ENCODE data around the gene PCDHB3.
"Not testable (repeated sequence)": the region's sequence is repeated elsewhere in the genome, so short reads cannot be mapped to it uniquely, and the experiment has no call there.

Gene PCDHB3

DNA sequence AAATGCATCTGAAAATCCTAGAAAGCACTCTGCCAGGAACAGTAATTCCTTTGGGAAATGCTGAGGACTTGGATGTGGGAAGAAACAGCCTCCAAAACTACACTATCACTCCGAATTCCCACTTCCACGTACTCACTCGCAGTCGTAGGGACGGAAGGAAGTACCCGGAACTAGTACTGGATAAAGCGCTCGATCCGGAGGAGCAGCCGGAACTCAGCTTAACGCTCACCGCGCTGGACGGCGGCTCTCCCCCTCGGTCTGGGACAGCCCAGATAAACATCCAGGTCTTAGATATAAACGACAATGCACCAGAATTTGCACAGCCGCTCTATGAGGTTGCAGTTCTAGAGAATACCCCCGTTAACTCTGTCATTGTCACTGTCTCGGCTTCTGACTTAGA, 786 bp downstream of the PCDHB3 start:
- H3K9me3 ChIP-seq (ENCODE audit: low read depth, low read length), result peaks cover 4% of the 10 kb centered on the region; the same call in 1 of the 2 replicates
- DNase-seq (ENCODE audit: low read depth, low spot score), result no peak

GRCh38 chr5:141102070-141102469, 1.8 kb downstream of the PCDHB3 start:
- H3K27ac ChIP-seq; DNase-seq (ENCODE audit: low read depth, low spot score); H3K4me3 ChIP-seq; H3K9ac ChIP-seq (ENCODE audit: insufficient read length); H3K9me3 ChIP-seq (ENCODE audit: low read depth, low read length): not testable (repeated sequence)
- H3K36me3 ChIP-seq (ENCODE audit: insufficient read depth, low read length), result peaks cover 29% of the 10 kb centered on the region

More for the DNA sequence above, 786 bp downstream of the PCDHB3 start:
- Histone ChIP-seq H3K4me3 (no peak overlapping the region), H3K9ac (ENCODE audit: insufficient read length) (no peak overlapping the region), H3K36me3 (ENCODE audit: insufficient read depth, low read length) (peaks cover 29% of the 10 kb centered on the region), H3K27ac (no peak overlapping the region)
- TF ChIP-seq FOXP2 (optimal IDR thresholded peaks at IDR 0.05; ENCODE audit: control extremely low read depth, extremely low read length, insufficient read depth) (no peak), EZH2 (IDR thresholded peaks at IDR 0.05) (no peak), POLR2AphosphoS5 (IDR thresholded peaks at IDR 0.05; ENCODE audit: borderline replicate concordance, low read depth, low read length) (no peak)

- H3K9me3 ChIP-seq (ENCODE audit: low read depth, low read length); H3K9ac ChIP-seq (ENCODE audit: insufficient read length); H3K27ac ChIP-seq; H3K4me3 ChIP-seq; DNase-seq (ENCODE audit: low read depth, low spot score): not testable (repeated sequence)
- peaks cover 29% of the 10 kb centered on the region for H3K36me3 ChIP-seq (ENCODE audit: insufficient read depth, low read length)
These were observed 2.2 kb downstream of the PCDHB3 start for GRCh38 chr5:141102471-141102870.

- TF ChIP-seq FOXP2 (optimal IDR thresholded peaks at IDR 0.05; ENCODE audit: control extremely low read depth, extremely low read length, insufficient read depth) (no peak), POLR2AphosphoS5 (IDR thresholded peaks at IDR 0.05; ENCODE audit: borderline replicate concordance, low read depth, low read length) (no peak)
These were observed 5.1 kb downstream of the PCDHB3 start for GRCh38 chr5:141105350-141105749.

DNA sequence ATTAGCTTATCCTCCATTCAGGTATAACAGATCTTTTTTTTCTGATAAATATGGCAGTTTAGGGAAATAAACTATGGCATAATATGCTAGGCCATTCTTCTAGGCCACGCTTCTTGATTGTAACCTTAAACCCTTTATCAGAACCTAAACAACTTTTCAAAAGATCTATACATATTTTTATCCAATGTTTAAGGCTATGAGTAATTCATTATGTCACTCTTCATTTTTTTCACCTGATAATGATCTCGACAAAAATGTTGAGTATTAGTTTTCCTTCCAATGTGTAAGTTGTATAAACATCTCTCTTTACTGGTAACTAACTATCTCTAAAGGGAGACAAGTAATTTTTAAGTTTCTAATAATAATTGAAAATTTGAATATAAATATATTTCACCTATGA, 19.0 kb downstream of the PCDHB3 start:
- no peak for TF ChIP-seq EZH2 (IDR thresholded peaks at IDR 0.05)
- TF ChIP-seq POLR2AphosphoS5 (IDR thresholded peaks at IDR 0.05; ENCODE audit: borderline replicate concordance, low read depth, low read length), result no peak
- no peak for TF ChIP-seq FOXP2 (optimal IDR thresholded peaks at IDR 0.05; ENCODE audit: control extremely low read depth, extremely low read length, insufficient read depth)

More at GRCh38 chr5:141105350-141105749, 5.1 kb downstream of the PCDHB3 start:
- Histone ChIP-seq H3K9ac (ENCODE audit: insufficient read length) (no peak overlapping the region), H3K9me3 (ENCODE audit: low read depth, low read length) (no peaks in the 10 kb centered on the region), H3K36me3 (ENCODE audit: insufficient read depth, low read length) (peaks cover 13% of the 10 kb centered on the region; the same call in 1 of the 2 replicates), H3K27ac (no peak overlapping the region), H3K4me3 (no peak overlapping the region)
- DNase-seq (ENCODE audit: low read depth, low spot score), result no peak

GRCh38 chr5:141121563-141121962, 21.3 kb downstream of the PCDHB3 start, which contains the start of gene PCDHB4:
TSS of gene PCDHB4 (plus strand) at chr5:141121818. CDS start at chr5:141121999, 181 bp downstream.
- no peak for DNase-seq (ENCODE audit: low read depth, low spot score)
- H3K36me3 ChIP-seq (ENCODE audit: insufficient read depth, low read length), result no peaks in the 10 kb centered on the region
- H3K9me3 ChIP-seq (ENCODE audit: low read depth, low read length), result no peaks in the 10 kb centered on the region; the same call in 1 of the 2 replicates
- TF ChIP-seq POLR2AphosphoS5 (IDR thresholded peaks at IDR 0.05; ENCODE audit: borderline replicate concordance, low read depth, low read length) (no peak), FOXP2 (optimal IDR thresholded peaks at IDR 0.05; ENCODE audit: control extremely low read depth, extremely low read length, insufficient read depth) (no peak), EZH2 (IDR thresholded peaks at IDR 0.05) (no peak)
- H3K9ac ChIP-seq (ENCODE audit: insufficient read length), result no peak within 1 kb of the TSS
- H3K27ac ChIP-seq, result no peak within 1 kb of the TSS
- H3K4me3 ChIP-seq, result no peak within 1 kb of the TSS

More for the DNA sequence above, 19.0 kb downstream of the PCDHB3 start:
- no peak for DNase-seq (ENCODE audit: low read depth, low spot score)
- H3K27ac ChIP-seq, result no peak overlapping the region
- no peaks in the 10 kb centered on the region for H3K36me3 ChIP-seq (ENCODE audit: insufficient read depth, low read length)
- H3K4me3 ChIP-seq, result no peak overlapping the region
- no peak overlapping the region for H3K9ac ChIP-seq (ENCODE audit: insufficient read length)
- no peaks in the 10 kb centered on the region for H3K9me3 ChIP-seq (ENCODE audit: low read depth, low read length)

DNA sequence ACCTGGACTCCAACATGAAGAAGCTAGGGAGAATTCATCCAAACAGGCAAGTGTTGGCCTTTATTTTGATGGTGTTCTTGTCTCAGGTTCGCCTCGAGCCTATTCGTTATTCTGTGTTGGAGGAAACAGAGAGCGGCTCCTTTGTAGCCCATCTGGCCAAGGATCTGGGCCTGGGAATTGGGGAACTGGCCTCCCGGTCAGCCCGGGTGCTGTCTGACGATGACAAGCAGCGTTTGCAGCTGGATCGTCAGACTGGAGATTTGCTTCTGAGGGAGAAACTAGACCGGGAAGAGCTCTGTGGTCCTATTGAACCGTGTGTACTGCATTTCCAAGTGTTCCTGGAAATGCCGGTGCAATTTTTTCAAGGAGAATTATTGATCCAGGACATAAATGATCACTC, 21.7 kb downstream of the PCDHB3 start:
- TF ChIP-seq EZH2 (IDR thresholded peaks at IDR 0.05) (no peak), FOXP2 (optimal IDR thresholded peaks at IDR 0.05; ENCODE audit: control extremely low read depth, extremely low read length, insufficient read depth) (no peak), POLR2AphosphoS5 (IDR thresholded peaks at IDR 0.05; ENCODE audit: borderline replicate concordance, low read depth, low read length) (no peak)
- no peaks in the 10 kb centered on the region; the same call in 1 of the 2 replicates for H3K9me3 ChIP-seq (ENCODE audit: low read depth, low read length)
- no peaks in the 10 kb centered on the region for H3K36me3 ChIP-seq (ENCODE audit: insufficient read depth, low read length)
- H3K9ac ChIP-seq (ENCODE audit: insufficient read length), result no peak overlapping the region
- H3K4me3 ChIP-seq, result no peak overlapping the region
- H3K27ac ChIP-seq, result no peak overlapping the region
- no peak for DNase-seq (ENCODE audit: low read depth, low spot score)

- H3K9me3 ChIP-seq (ENCODE audit: low read depth, low read length); H3K27ac ChIP-seq; H3K9ac ChIP-seq (ENCODE audit: insufficient read length); DNase-seq (ENCODE audit: low read depth, low spot score); H3K36me3 ChIP-seq (ENCODE audit: insufficient read depth, low read length); H3K4me3 ChIP-seq: not testable (repeated sequence)
These were observed 23.3 kb downstream of the PCDHB3 start for GRCh38 chr5:141123396-141124135.

DNA sequence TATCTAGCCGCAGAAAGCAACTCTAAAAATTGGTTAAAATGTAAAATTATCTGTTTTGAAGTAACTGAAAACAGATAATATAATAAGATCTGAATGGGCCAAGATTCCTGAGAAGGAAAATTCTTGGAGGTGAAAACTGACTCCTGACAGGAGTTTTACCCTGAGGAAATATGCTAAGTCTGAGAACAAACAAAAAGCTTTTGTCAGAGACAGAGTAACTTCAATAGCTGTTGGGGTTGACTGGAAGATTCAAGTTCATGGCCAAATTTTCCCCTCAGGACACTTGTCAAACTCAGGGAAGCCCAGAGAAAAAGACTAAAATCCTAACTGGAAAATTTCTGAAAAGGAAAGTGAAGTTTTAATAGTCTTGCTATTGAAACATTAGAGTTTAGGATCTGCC, 27.0 kb downstream of the PCDHB3 start:
- H3K27ac ChIP-seq, result no peak overlapping the region
- no peak overlapping the region for H3K9ac ChIP-seq (ENCODE audit: insufficient read length)
- no peak overlapping the region for H3K4me3 ChIP-seq
- H3K36me3 ChIP-seq (ENCODE audit: insufficient read depth, low read length), result no peaks in the 10 kb centered on the region
- H3K9me3 ChIP-seq (ENCODE audit: low read depth, low read length), result no peaks in the 10 kb centered on the region; the same call in 1 of the 2 replicates
- no peak for DNase-seq (ENCODE audit: low read depth, low spot score)
- TF ChIP-seq POLR2AphosphoS5 (IDR thresholded peaks at IDR 0.05; ENCODE audit: borderline replicate concordance, low read depth, low read length), result no peak
- no peak for TF ChIP-seq FOXP2 (optimal IDR thresholded peaks at IDR 0.05; ENCODE audit: control extremely low read depth, extremely low read length, insufficient read depth)
- TF ChIP-seq EZH2 (IDR thresholded peaks at IDR 0.05), result no peak

Measured in SK-N-MC (cell line).